HUES48 (cell line): Measurements from ENCODE around the gene ANAPC2.

Experiments used
- H3K27ac ChIP-seq: one replicate; pipeline ENCODE4 v1.7.0; 2013; ENCODE audit warnings: low read depth, low read length, inconsistent platforms
- H3K27me3 ChIP-seq: 2 replicates; pipeline ENCODE4 v1.6.1; 2013; ENCODE audit warnings: mild to moderate bottlenecking, low read length; ENCODE audit not compliant: control insufficient read depth, insufficient read depth
- H3K36me3 ChIP-seq: 2 replicates; pipeline ENCODE4 v1.6.1; 2013; ENCODE audit warnings: low read length; ENCODE audit not compliant: control insufficient read depth, insufficient read depth
- H3K4me1 ChIP-seq: 2 replicates; pipeline ENCODE4 v1.6.1; 2013; ENCODE audit warnings: mild to moderate bottlenecking, low read length; ENCODE audit not compliant: control insufficient read depth, insufficient read depth
- H3K4me3 ChIP-seq: 2 replicates; pipeline ENCODE4 v1.5.1; 2013; ENCODE audit warnings: mild to moderate bottlenecking, low read depth, low read length
- H3K9ac ChIP-seq: 2 replicates; pipeline ENCODE4 v1.6.1; 2013; ENCODE audit warnings: mild to moderate bottlenecking, low read depth, low read length, moderate library complexity
- H3K9me3 ChIP-seq: 2 replicates; pipeline ENCODE4 v1.6.1; 2013; ENCODE audit warnings: low read length; ENCODE audit not compliant: control insufficient read depth, insufficient read depth

Gene ANAPC2

GRCh38 chr9:137231372-137232039, 43.1 kb upstream of the ANAPC2 start:
- no peak overlapping the region for H3K9ac ChIP-seq
- no peak overlapping the region for H3K27ac ChIP-seq
- no peaks in the 10 kb centered on the region for H3K27me3 ChIP-seq
- no peaks in the 10 kb centered on the region for H3K9me3 ChIP-seq
- no peak overlapping the region for H3K4me3 ChIP-seq
- no peaks in the 10 kb centered on the region for H3K36me3 ChIP-seq
- no peaks in the 10 kb centered on the region for H3K4me1 ChIP-seq

- Histone ChIP-seq H3K4me3 (no peak within 1 kb of the TSS), H3K27ac (no peak within 1 kb of the TSS), H3K36me3 (no peaks in the 10 kb centered on the region), H3K27me3 (no peaks in the 10 kb centered on the region), H3K4me1 (no peaks in the 10 kb centered on the region), H3K9ac (no peak within 1 kb of the TSS), H3K9me3 (no peaks in the 10 kb centered on the region)
Observed at GRCh38 chr9:137230705-137231371, 42.5 kb upstream of the ANAPC2 start, which contains the start of gene SLC34A3. SLC34A3 (plus strand) TSS chr9:137230901; CDS start chr9:137231703, 802 bp downstream.

- Histone ChIP-seq H3K9me3 (no peaks in the 10 kb centered on the region), H3K27me3 (no peaks in the 10 kb centered on the region), H3K36me3 (no peaks in the 10 kb centered on the region), H3K4me1 (no peaks in the 10 kb centered on the region), H3K4me3 (no peak overlapping the region), H3K27ac (no peak overlapping the region), H3K9ac (no peak overlapping the region)
Observed at GRCh38 chr9:137229903-137230704, 41.7 kb upstream of the ANAPC2 start.

GRCh38 chr9:137228968-137229896, 40.9 kb upstream of the ANAPC2 start:
- Histone ChIP-seq H3K4me3 (no peak overlapping the region), H3K4me1 (no peaks in the 10 kb centered on the region)

GRCh38 chr9:137228506-137228967, 40.2 kb upstream of the ANAPC2 start:
- H3K27ac ChIP-seq, result no peak overlapping the region
- no peak overlapping the region for H3K4me3 ChIP-seq
- no peak overlapping the region for H3K9ac ChIP-seq
- no peaks in the 10 kb centered on the region for H3K9me3 ChIP-seq
- peaks cover 3% of the 10 kb centered on the region; the same call in 1 of the 2 replicates for H3K4me1 ChIP-seq
- no peaks in the 10 kb centered on the region for H3K36me3 ChIP-seq
- H3K27me3 ChIP-seq, result no peaks in the 10 kb centered on the region

More at GRCh38 chr9:137228968-137229896, 40.9 kb upstream of the ANAPC2 start:
- Histone ChIP-seq H3K27ac (no peak overlapping the region), H3K9me3 (no peaks in the 10 kb centered on the region), H3K9ac (no peak overlapping the region), H3K27me3 (no peaks in the 10 kb centered on the region), H3K36me3 (no peaks in the 10 kb centered on the region)

DNA sequence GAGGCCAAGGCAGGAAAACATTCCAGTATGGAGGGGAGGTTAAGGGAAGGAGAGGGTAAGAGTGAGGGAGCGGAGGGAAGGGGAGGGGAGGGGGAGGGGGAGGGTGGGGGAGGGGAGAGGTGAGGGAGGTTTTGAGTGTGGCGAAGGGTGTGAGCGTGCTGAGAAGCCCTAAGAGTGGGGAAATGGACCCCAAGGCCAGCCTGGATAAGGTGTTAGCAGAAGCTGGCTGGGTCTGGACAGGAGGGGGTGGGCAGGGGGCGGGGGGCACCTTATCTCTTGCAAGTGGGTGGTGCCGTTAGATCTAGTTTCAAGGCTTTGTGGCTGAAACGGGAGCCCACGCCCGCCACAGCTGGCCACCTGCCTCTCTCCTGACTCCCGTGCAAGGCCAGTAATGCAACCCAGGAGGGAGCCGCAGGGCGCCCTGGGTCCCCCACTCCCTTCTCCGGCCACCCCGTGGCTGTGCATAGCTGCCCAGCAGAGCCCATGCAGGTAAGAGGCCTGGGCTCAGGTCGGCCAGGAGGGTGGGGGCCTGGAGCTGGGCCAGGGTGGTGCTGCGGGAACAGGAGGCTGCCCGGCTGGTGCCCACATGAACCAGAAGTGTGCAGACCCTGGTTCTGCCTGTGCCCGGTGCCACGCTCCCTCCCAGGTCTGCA, 39.6 kb upstream of the ANAPC2 start:
- Histone ChIP-seq H3K9me3 (no peaks in the 10 kb centered on the region), H3K4me3 (no peak overlapping the region), H3K4me1 (peaks cover 3% of the 10 kb centered on the region; the same call in 1 of the 2 replicates), H3K9ac (no peak overlapping the region), H3K36me3 (no peaks in the 10 kb centered on the region), H3K27me3 (no peaks in the 10 kb centered on the region), H3K27ac (no peak overlapping the region)

DNA sequence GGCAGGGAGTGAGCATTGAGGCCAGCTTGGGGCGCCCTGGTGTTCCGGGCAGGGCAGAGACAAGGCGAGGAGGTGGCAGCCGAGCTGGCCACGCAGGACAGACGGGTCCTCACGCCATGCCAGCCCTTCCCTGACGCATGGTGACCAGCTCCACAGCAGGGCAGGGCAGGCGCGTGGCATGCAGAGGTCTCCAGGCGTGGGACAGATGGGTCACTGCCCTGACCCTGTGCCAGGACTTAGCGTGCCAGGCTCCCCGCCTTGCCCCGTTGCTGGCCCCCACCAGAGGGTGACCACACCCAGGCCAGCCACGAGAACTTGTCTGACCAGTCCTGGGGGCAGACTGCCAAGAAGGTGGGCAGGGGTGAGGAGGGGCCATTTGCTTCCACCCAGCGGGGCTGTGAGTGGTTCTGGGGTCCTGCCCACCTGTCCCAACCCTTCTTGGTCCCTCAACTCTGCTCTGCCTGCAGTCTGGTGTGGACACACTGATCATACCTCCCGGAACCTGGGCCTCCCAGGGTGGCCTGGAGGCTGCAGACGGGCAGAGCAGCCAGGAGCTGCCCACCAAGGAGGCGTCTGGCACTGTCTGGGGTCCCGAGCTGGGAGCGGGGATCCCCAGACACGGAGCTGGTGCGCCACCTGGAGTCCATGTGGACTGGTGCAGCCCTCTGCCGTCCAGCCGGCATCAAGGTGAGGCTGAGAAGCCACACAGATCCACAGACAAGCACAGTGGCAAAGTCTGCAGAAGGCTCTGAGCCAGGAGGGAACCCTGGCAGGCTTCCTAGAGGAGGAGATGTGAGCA, 38.9 kb upstream of the ANAPC2 start, which contains the start of gene RNF224:
Gene RNF224, plus strand, starts transcription at position 449 of the 799 bp plus-strand sequence. CDS start 834 bp downstream, outside the sequence.
- Histone ChIP-seq H3K27ac (no peak within 1 kb of the TSS), H3K4me1 (peaks cover 3% of the 10 kb centered on the region; the same call in 1 of the 2 replicates), H3K4me3 (no peak within 1 kb of the TSS), H3K9me3 (no peaks in the 10 kb centered on the region), H3K9ac (no peak within 1 kb of the TSS), H3K27me3 (peaks cover 5% of the 10 kb centered on the region), H3K36me3 (no peaks in the 10 kb centered on the region)

DNA sequence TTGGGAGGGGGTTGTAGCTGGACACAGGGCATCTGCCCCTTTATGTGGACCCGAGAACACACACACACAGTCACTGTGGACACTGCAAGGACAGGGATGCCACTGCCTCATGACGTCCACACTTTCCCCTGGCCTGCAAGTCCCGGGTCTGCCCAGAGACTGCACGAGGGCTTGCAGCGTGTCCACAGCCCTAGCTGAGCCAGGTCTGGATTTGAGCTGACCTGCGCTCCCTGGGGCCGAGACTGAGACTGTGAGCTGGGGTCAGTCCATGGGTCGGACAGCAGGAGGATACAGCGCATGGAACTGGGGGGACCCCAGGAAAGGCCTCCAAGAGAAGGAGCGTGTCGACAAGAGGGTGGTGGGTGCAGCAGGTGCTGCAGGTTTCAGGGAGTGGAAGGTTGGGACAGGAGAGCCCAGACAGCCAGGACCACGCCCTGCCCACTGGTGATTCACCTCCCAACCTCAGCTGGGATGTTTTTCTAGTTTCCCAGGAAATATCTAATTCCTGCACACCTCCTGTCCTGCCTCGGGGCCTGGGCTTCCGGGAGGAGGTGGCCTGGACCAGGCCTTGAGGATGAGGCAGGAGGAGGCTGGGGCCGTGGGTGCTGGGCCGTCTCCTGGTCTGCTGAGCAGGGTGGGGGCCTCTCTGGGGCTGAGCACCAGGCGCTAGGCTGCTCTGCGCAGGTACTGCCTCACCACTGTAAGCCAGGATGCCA, 38.1 kb upstream of the ANAPC2 start:
- no peak overlapping the region for H3K4me3 ChIP-seq
- H3K36me3 ChIP-seq, result no peaks in the 10 kb centered on the region
- H3K27me3 ChIP-seq, result peaks cover 5% of the 10 kb centered on the region
- peaks cover 3% of the 10 kb centered on the region; the same call in 1 of the 2 replicates for H3K4me1 ChIP-seq
- H3K9ac ChIP-seq, result no peak overlapping the region
- H3K9me3 ChIP-seq, result no peaks in the 10 kb centered on the region
- no peak overlapping the region for H3K27ac ChIP-seq
